ENCODE results near the gene LMBR1. TPM values are rescaled to one million over a fixed set of nuclear protein-coding genes. Genes with fewer than 3 reads are reported as not detected.
"Not testable (repeated sequence)": the region's sequence is repeated elsewhere in the genome, so short reads cannot be mapped to it uniquely, and the experiment has no call there.

LMBR1 gene
- total RNA-seq, 1 experiment from 2014 or later = 82.6 TPM

- DNase-seq (ENCODE audit: low read depth, low spot score) (no peak), ATAC-seq (no peak)
- intact Hi-C loops (cut with micrococcal nuclease; ENCODE audit: unreplicated experiment) (no loop called here), in situ Hi-C loops (cut with HindIII; ENCODE audit: low pct_unique_long_range_greater_than_20kb, low sequenced_read_pairs) (no loop called here)
- H3K27ac ChIP-seq (ENCODE audit: low read length) = no peak overlapping the region
- H3K27me3 ChIP-seq (ENCODE audit: control insufficient read depth, insufficient read depth, low read length) = no peaks in the 10 kb centered on the region
- POLR2A ChIA-PET = no interaction called here
- BruUV-seq (replicated peaks) = no TSS peak
- CTCF ChIA-PET = no interaction called here
- H3K36me3 ChIP-seq (ENCODE audit: control insufficient read depth, insufficient read depth, low read length) = no peaks in the 10 kb centered on the region
- TF ChIP-seq SIN3A (IDR thresholded peaks at IDR 0.05; ENCODE audit: borderline replicate concordance, insufficient read depth, low read depth, low read length) (no peak), POLR2AphosphoS5 (IDR thresholded peaks at IDR 0.05; ENCODE audit: low read depth, low read length) (no peak), TCF7L2 (IDR thresholded peaks at IDR 0.05; ENCODE audit: low read depth, low read length) (no peak), CTCF (IDR thresholded peaks at IDR 0.05) (no peak), REST (IDR thresholded peaks at IDR 0.05; ENCODE audit: insufficient read depth in 1 of 2, low read depth in 2 of 2, low read length in 1 of 2) (no peak)
- H3K4me3 ChIP-seq (ENCODE audit: low read depth in 2 of 2, low read length in 2 of 2) = no peak overlapping the region
- no peaks in the 10 kb centered on the region for H3K4me1 ChIP-seq (ENCODE audit: control insufficient read depth, insufficient read depth, low read length)
- H3K9me3 ChIP-seq (ENCODE audit: control insufficient read depth, insufficient read depth, low read depth, low read length) = no peaks in the 10 kb centered on the region
These were observed 189.8 kb downstream of the LMBR1 start for GRCh38 chr7:156703209-156703608.

GRCh38 chr7:156702399-156702798 is 190.6 kb downstream of the LMBR1 start:
- CTCF ChIA-PET = no interaction called here
- BruUV-seq (replicated peaks) = no TSS peak
- Histone ChIP-seq H3K4me1 (ENCODE audit: control insufficient read depth, insufficient read depth, low read length) (no peaks in the 10 kb centered on the region), H3K9me3 (ENCODE audit: control insufficient read depth, insufficient read depth, low read depth, low read length) (no peaks in the 10 kb centered on the region; the same call in 1 of the 2 replicates), H3K27ac (ENCODE audit: low read length) (no peak overlapping the region), H3K27me3 (ENCODE audit: control insufficient read depth, insufficient read depth, low read length) (no peaks in the 10 kb centered on the region), H3K4me3 (ENCODE audit: low read depth in 2 of 2, low read length in 2 of 2) (no peak overlapping the region), H3K36me3 (ENCODE audit: control insufficient read depth, insufficient read depth, low read length) (no peaks in the 10 kb centered on the region)
- TF ChIP-seq SIN3A (IDR thresholded peaks at IDR 0.05; ENCODE audit: borderline replicate concordance, insufficient read depth, low read depth, low read length) (no peak), POLR2AphosphoS5 (IDR thresholded peaks at IDR 0.05; ENCODE audit: low read depth, low read length) (no peak), REST (IDR thresholded peaks at IDR 0.05; ENCODE audit: insufficient read depth in 1 of 2, low read depth in 2 of 2, low read length in 1 of 2) (no peak), TCF7L2 (IDR thresholded peaks at IDR 0.05; ENCODE audit: low read depth, low read length) (no peak), CTCF (IDR thresholded peaks at IDR 0.05) (no peak)
- in situ Hi-C loops (cut with HindIII; ENCODE audit: low pct_unique_long_range_greater_than_20kb, low sequenced_read_pairs) = no loop called here
- ATAC-seq (no peak), DNase-seq (ENCODE audit: low read depth, low spot score) (no peak)
- intact Hi-C loops (cut with micrococcal nuclease; ENCODE audit: unreplicated experiment) = no loop called here
- POLR2A ChIA-PET = no interaction called here

GRCh38 chr7:156701787-156702186 is 191.2 kb downstream of the LMBR1 start:
- H3K4me1 ChIP-seq (ENCODE audit: control insufficient read depth, insufficient read depth, low read length); CTCF ChIA-PET; H3K27me3 ChIP-seq (ENCODE audit: control insufficient read depth, insufficient read depth, low read length); H3K4me3 ChIP-seq (ENCODE audit: low read depth in 2 of 2, low read length in 2 of 2); H3K9me3 ChIP-seq (ENCODE audit: control insufficient read depth, insufficient read depth, low read depth, low read length); DNase-seq (ENCODE audit: low read depth, low spot score); H3K36me3 ChIP-seq (ENCODE audit: control insufficient read depth, insufficient read depth, low read length); in situ Hi-C loops (cut with HindIII; ENCODE audit: low pct_unique_long_range_greater_than_20kb, low sequenced_read_pairs); H3K27ac ChIP-seq (ENCODE audit: low read length); POLR2A ChIA-PET; intact Hi-C loops (cut with micrococcal nuclease; ENCODE audit: unreplicated experiment); BruUV-seq (replicated peaks); ATAC-seq: not testable (repeated sequence)

- DNase-seq (ENCODE audit: low read depth, low spot score); in situ Hi-C loops (cut with HindIII; ENCODE audit: low pct_unique_long_range_greater_than_20kb, low sequenced_read_pairs); ATAC-seq; POLR2A ChIA-PET; H3K9me3 ChIP-seq (ENCODE audit: control insufficient read depth, insufficient read depth, low read depth, low read length); H3K27me3 ChIP-seq (ENCODE audit: control insufficient read depth, insufficient read depth, low read length); BruUV-seq (replicated peaks); H3K4me3 ChIP-seq (ENCODE audit: low read depth in 2 of 2, low read length in 2 of 2); intact Hi-C loops (cut with micrococcal nuclease; ENCODE audit: unreplicated experiment); H3K36me3 ChIP-seq (ENCODE audit: control insufficient read depth, insufficient read depth, low read length); CTCF ChIA-PET; H3K27ac ChIP-seq (ENCODE audit: low read length); H3K4me1 ChIP-seq (ENCODE audit: control insufficient read depth, insufficient read depth, low read length): not testable (repeated sequence)
These were observed 194.5 kb downstream of the LMBR1 start for GRCh38 chr7:156698512-156698911.
